MCF 10A (cell line): ENCODE results near the gene AHNAK. TPM values are rescaled to one million over a fixed set of nuclear protein-coding genes. Genes with fewer than 3 reads are reported as not detected.

Experiments used
- BruUV-seq: library from RNA; stranded (reverse); fragments of 400-500 nt; replicated peaks from 2 replicates; lab custom pipeline; 2021; lab: Mats Ljungman, UMichigan
- CTCF ChIA-PET: fragments of 300-600 bp; sonication (Branson Sonifier 250); formaldehyde crosslinking; extraction: SDS; loops from one replicate; lab custom pipeline; 2021; ENCODE audit warnings: antibody characterized with exemption, inconsistent platforms; lab: Yijun Ruan, JAX
- POLR2A ChIA-PET: fragments of 300-600, 350-650 bp; sonication (Branson Sonifier 250); formaldehyde crosslinking; extraction: SDS; loops from one replicate; lab custom pipeline; 2020; ENCODE audit warnings: antibody characterized with exemption, inconsistent platforms; lab: Yijun Ruan, JAX
- DNase-seq: peaks from one replicate; pipeline ENCODE4 v3.0.0-alpha.2; 2018; ENCODE audit not compliant: unreplicated experiment
- H3K27ac Mint-ChIP-seq: one replicate; pipeline ENCODE4 v1.8.0; 2022; ENCODE audit warnings: mild to moderate bottlenecking, low read depth, mixed read lengths; ENCODE audit not compliant: unreplicated experiment
- H3K27me3 Mint-ChIP-seq: one replicate; pipeline ENCODE4 v1.8.0; 2022; ENCODE audit warnings: mixed read lengths; ENCODE audit not compliant: insufficient read depth, unreplicated experiment
- H3K36me3 Mint-ChIP-seq: one replicate; pipeline ENCODE4 v1.8.0; 2022; ENCODE audit warnings: mild to moderate bottlenecking, moderate library complexity, mixed read lengths; ENCODE audit not compliant: insufficient read depth, unreplicated experiment
- H3K4me1 Mint-ChIP-seq: one replicate; pipeline ENCODE4 v1.8.0; 2022; ENCODE audit warnings: mixed read lengths; ENCODE audit not compliant: insufficient read depth, unreplicated experiment
- H3K4me3 Mint-ChIP-seq: one replicate; pipeline ENCODE4 v1.8.0; 2022; ENCODE audit warnings: mild to moderate bottlenecking, moderate library complexity, mixed read lengths; ENCODE audit not compliant: unreplicated experiment
- H3K9me3 Mint-ChIP-seq: one replicate; pipeline ENCODE4 v1.8.0; 2022; ENCODE audit warnings: mixed read lengths; ENCODE audit not compliant: unreplicated experiment
- CTCF ChIP-seq: fragments of 200-600 bp; IDR thresholded peaks from one replicate; pipeline ENCODE4 v1.8.0; 2022; ENCODE audit warnings: antibody characterized with exemption, mild to moderate bottlenecking; ENCODE audit not compliant: unreplicated experiment
- intact Hi-C: fragments of 100-400 bp; cut with micrococcal nuclease; formaldehyde crosslinking; loops from 2 replicates; pipeline ENCODE4 v1.14.1; 2022
- total RNA-seq: library from RNA; stranded (reverse); gene quantifications from 2 replicates; pipeline ENCODE4 v1.2.3, GENCODE V29; 2022

Gene AHNAK
- total RNA-seq, 1 experiment from 2014 or later: 429 TPM

- Mint-ChIP-seq H3K4me1 (peaks cover 39% of the 10 kb centered on the region), H3K4me3 (peak overlapping the region; percentile 99), H3K27ac (peak overlapping the region; percentile 84), H3K27me3 (no peaks in the 10 kb centered on the region), H3K36me3 (peaks cover 16% of the 10 kb centered on the region), H3K9me3 (no peaks in the 10 kb centered on the region)
- ChIA-PET POLR2A (interaction anchor here (0.6 to 11.4 kb wide), 17 partner anchors 12 to 1176 kb away, joined by 3 to 599 read pairs (median 8); partner anchors contain the start of genes EEF1G, INTS5, LBHD1 and SLC3A2), CTCF (interaction anchor here (1.0 to 13.1 kb wide), 5 partner anchors 8 to 152 kb away, joined by 4 to 225 read pairs (median 86); no protein-coding TSS in a partner anchor)
- BruUV-seq: no TSS peak
- intact Hi-C loops: loop anchor here (1.0 kb wide), 1 partner anchor 8 kb away; no protein-coding TSS in a partner anchor
- TF ChIP-seq CTCF: no peak
- peak; percentile 96 for DNase-seq
These were observed 966 bp downstream of the AHNAK start for GRCh38 chr11:62545437-62546243.

GRCh38 chr11:62544581-62545436 is 1.8 kb downstream of the AHNAK start:
- Mint-ChIP-seq H3K27me3 (no peaks in the 10 kb centered on the region), H3K36me3 (peaks cover 17% of the 10 kb centered on the region), H3K4me3 (peak overlapping the region; percentile 99), H3K9me3 (no peaks in the 10 kb centered on the region), H3K4me1 (peaks cover 42% of the 10 kb centered on the region), H3K27ac (peak overlapping the region; percentile 84)
- no TSS peak for BruUV-seq
- DNase-seq: peak; percentile 52
- POLR2A ChIA-PET: interaction anchor here (0.7 to 11.4 kb wide), 21 partner anchors 13 to 1176 kb away, joined by 3 to 599 read pairs (median 6); partner anchors contain the start of genes C11orf98, CSKMT, EEF1G and EML3
- CTCF ChIA-PET: interaction anchor here (0.5 to 13.1 kb wide), 12 partner anchors 9 to 189 kb away, joined by 3 to 225 read pairs (median 12); partner anchors contain the start of gene TUT1
- no peak for TF ChIP-seq CTCF
- intact Hi-C loops: loop anchor here (1.0 kb wide), 1 partner anchor 8 kb away; no protein-coding TSS in a partner anchor

GRCh38 chr11:62543680-62544444 is 2.7 kb downstream of the AHNAK start:
- no peak for TF ChIP-seq CTCF
- Mint-ChIP-seq H3K27ac (peak overlapping the region; percentile 84), H3K36me3 (peaks cover 19% of the 10 kb centered on the region), H3K9me3 (no peaks in the 10 kb centered on the region), H3K27me3 (no peaks in the 10 kb centered on the region), H3K4me1 (peaks cover 45% of the 10 kb centered on the region), H3K4me3 (peak overlapping the region; percentile 99)
- peak; percentile 38 for DNase-seq
- BruUV-seq: no TSS peak
- intact Hi-C loops: no loop called here
- ChIA-PET CTCF (interaction anchor here (0.5 to 13.1 kb wide), 29 partner anchors 9 to 377 kb away, joined by 3 to 225 read pairs (median 5); partner anchors contain the start of genes EEF1G and TUT1), POLR2A (interaction anchor here (0.6 to 11.4 kb wide), 24 partner anchors 14 to 421 kb away, joined by 3 to 599 read pairs (median 6); partner anchors contain the start of genes B3GAT3, C11orf98, CSKMT and EEF1G)
